GM12878 (cell line): ENCODE measurements around the gene TMEM238L. TPM values are rescaled to one million over a fixed set of nuclear protein-coding genes. Genes with fewer than 3 reads are reported as not detected.

Experiments used
- ATAC-seq: fragments of 200-7000 bp; cut with Tn5 transposase; 3 replicates; pipeline ENCODE4 v1.9.1; 2020; ENCODE audit warnings: mild to moderate bottlenecking, moderate library complexity
- BruUV-seq: library from RNA; stranded (reverse); fragments of 400-500 nt; replicated peaks from 2 replicates; lab custom pipeline; 2021; lab: Mats Ljungman, UMichigan
- CTCF ChIA-PET: fragments of 300-600 bp; sonication (Branson Sonifier 250); formaldehyde crosslinking; extraction: SDS; loops from one replicate; lab custom pipeline; 2021; ENCODE audit warnings: inconsistent platforms; lab: Yijun Ruan, JAX
- POLR2A ChIA-PET: fragments of 350-600 bp; formaldehyde crosslinking; extraction: SDS; loops from one replicate; lab custom pipeline; 2021; ENCODE audit warnings: inconsistent platforms; lab: Charles Lee
- RAD21 ChIA-PET: fragments of 300-600 bp; sonication (Branson Sonifier 250); formaldehyde crosslinking; loops from one replicate; lab custom pipeline; 2023; ENCODE audit warnings: antibody characterized with exemption; ENCODE audit not compliant: unreplicated experiment; lab: Charles Lee
- SMC1A ChIA-PET: fragments of 300-600 bp; sonication (Branson Sonifier 250); formaldehyde crosslinking; loops from one replicate; lab custom pipeline; 2023; ENCODE audit not compliant: unreplicated experiment, uncharacterized antibody; lab: Charles Lee
- DNase-seq: peaks from one replicate; pipeline ENCODE4 v3.0.0-alpha.2; 2011; ENCODE audit warnings: low read depth, low spot score
- FAIRE-seq: peaks from 3 replicates; lab custom pipeline; 2011; peaks lifted over from hg19 to GRCh38; lab: Jason Lieb, UNC
- H2AFZ ChIP-seq: 2 replicates; pipeline ENCODE4 v1.6.0; 2011; ENCODE audit warnings: low read depth, low read length, control low read depth; ENCODE audit not compliant: control insufficient read depth
- H3K27ac ChIP-seq: 2 replicates; pipeline ENCODE4 v1.5.1; 2011; ENCODE audit warnings: control low read depth; ENCODE audit not compliant: control insufficient read depth, insufficient read depth
- H3K27me3 ChIP-seq, 2 experiments: replicated peaks in 1 of 2; 2 replicates each; pipeline versions ENCODE4 v1.6.0 to v1.6.1; 2011; ENCODE audit warnings: low read length in 1 of 2; ENCODE audit not compliant: control insufficient read depth in 2 of 2, insufficient read depth in 2 of 2
- H3K36me3 ChIP-seq, 2 experiments: 2 replicates each; pipeline ENCODE4 v1.5.1; 2011; ENCODE audit warnings: low read length in 1 of 2; ENCODE audit not compliant: control insufficient read depth in 2 of 2, insufficient read depth in 2 of 2
- H3K4me1 ChIP-seq: 2 replicates; pipeline ENCODE4 v1.6.1; 2011; ENCODE audit warnings: mild to moderate bottlenecking, low read length, moderate library complexity, mixed read lengths; ENCODE audit not compliant: control insufficient read depth, insufficient read depth
- H3K4me2 ChIP-seq: 2 replicates; pipeline ENCODE4 v1.6.0; 2011; ENCODE audit warnings: control low read depth; ENCODE audit not compliant: control insufficient read depth, insufficient read depth
- H3K4me3 ChIP-seq: fragments of 200-600 bp; sonication (generic); 2 replicates; pipeline ENCODE4 v1.5.1; 2016
- H3K79me2 ChIP-seq: 2 replicates; pipeline ENCODE4 v1.6.0; 2011; ENCODE audit warnings: low read length; ENCODE audit not compliant: control insufficient read depth, insufficient read depth
- H3K9ac ChIP-seq: 2 replicates; pipeline ENCODE4 v1.8.0; 2011; ENCODE audit warnings: low read length, control low read depth, mixed read lengths; ENCODE audit not compliant: control insufficient read depth, insufficient read depth
- H3K9me3 ChIP-seq: replicated peaks from 3 replicates; pipeline ENCODE4 v1.5.1; 2011; ENCODE audit warnings: mild to moderate bottlenecking, low read length; ENCODE audit not compliant: control insufficient read depth, insufficient read depth
- H4K20me1 ChIP-seq: 2 replicates; pipeline ENCODE4 v1.6.0; 2011; ENCODE audit not compliant: control insufficient read depth, insufficient read depth
- KAT2A ChIP-seq: conservative IDR thresholded peaks from 2 replicates; pipeline ENCODE4 v1.6.1; 2011; ENCODE audit warnings: low read depth, low read length; ENCODE audit not compliant: control insufficient read depth
- MTA3 ChIP-seq: IDR thresholded peaks from 2 replicates; pipeline ENCODE4 v1.6.1; 2012; ENCODE audit warnings: low read length, inconsistent platforms, borderline replicate concordance
- WRNIP1 ChIP-seq: IDR thresholded peaks from 2 replicates; pipeline ENCODE4 v1.6.1; 2011; ENCODE audit warnings: low read depth, low read length, improper control_type of control experiment, borderline replicate concordance
- WGBS: methylation state at CpG from one replicate; pipeline ENCODE4 v1.1.6; 2016; ENCODE audit warnings: low lambda C conversion rate; ENCODE audit not compliant: insufficient replicate concordance, insufficient coverage; ENCODE audit errors: missing lambda C conversion rate; 5-methylcytosine and 5-hydroxymethylcytosine counted together
- in situ Hi-C: fragments of 300-500 bp; cut with MboI; formaldehyde crosslinking; loops from 9 replicates; pipeline ENCODE4 v1.14.3; 2018; ENCODE audit warnings: mixed read lengths
- intact Hi-C: fragments of 100-400 bp; cut with micrococcal nuclease; formaldehyde crosslinking; loops from one replicate; pipeline ENCODE4 v1.14.2; 2022; ENCODE audit not compliant: unreplicated experiment
- polyA plus RNA-seq, 11 experiments: library from polyadenylated mRNA; depleted of rRNA in 4 of 11; unstranded in 6 of 11; stranded (reverse) in 5 of 11; fragments of >200 nt; fragmentation: Nextera tagmentation in 4 of 11; fragmentation: Illumina TruSeq in 1 of 11; extraction: Ambion mirVana in 4 of 11; extraction: Trizol in 1 of 11; gene quantifications; 1 replicate in 1 of 11; 2 replicates in 10 of 11; pipeline versions ENCODE4 v1.2.1 to v1.2.3, GENCODE V29; 2011 to 2016; ENCODE audit warnings: inconsistent platforms in 2 of 11, missing spikeins in 2 of 11, low read depth in 1 of 11
- total RNA-seq, 4 experiments: library from RNA; depleted of rRNA in 3 of 4; stranded (reverse); fragments of >200 nt in 3 of 4; fragmentation: Illumina TruSeq in 1 of 4; extraction: Trizol in 1 of 4; gene quantifications; 2 replicates each; pipeline versions ENCODE4 v1.2.1 to v1.2.3, GENCODE V29; 2013 to 2021
- TF ChIP-seq, protein P1 (sequence below): fragments of 450-650 bp; IDR thresholded peaks from 2 replicates; pipeline ENCODE4 v1.6.1; 2016; ENCODE audit warnings: mild to moderate bottlenecking, moderate library complexity, borderline replicate concordance
- TF ChIP-seq, protein P2 (sequence below): fragments of 450-650 bp; IDR thresholded peaks from 2 replicates; pipeline ENCODE4 v1.6.1; 2017; ENCODE audit warnings: mild to moderate bottlenecking, low read depth, inconsistent platforms; ENCODE audit not compliant: poor library complexity, severe bottlenecking
- TF ChIP-seq, protein P3 (sequence below), 3 experiments: IDR thresholded peaks in 2 of 3; conservative IDR thresholded peaks in 1 of 3; 2 replicates each; pipeline ENCODE4 v1.5.1; 2011; ENCODE audit warnings: low read depth in 3 of 3, low read length in 3 of 3, mild to moderate bottlenecking in 3 of 3, control low read depth in 2 of 3, moderate library complexity in 2 of 3, inconsistent platforms in 1 of 3, mixed read lengths in 1 of 3; ENCODE audit not compliant: control insufficient read depth in 2 of 3, insufficient read depth in 1 of 3; ENCODE audit errors: extremely low read depth in 1 of 3

The TMEM238L gene
- total and polyA plus RNA-seq, 10 of the 15 experiments (the other 5 are each of a cell fraction or from before 2014, with no cell fraction given), result not detected

DNA sequence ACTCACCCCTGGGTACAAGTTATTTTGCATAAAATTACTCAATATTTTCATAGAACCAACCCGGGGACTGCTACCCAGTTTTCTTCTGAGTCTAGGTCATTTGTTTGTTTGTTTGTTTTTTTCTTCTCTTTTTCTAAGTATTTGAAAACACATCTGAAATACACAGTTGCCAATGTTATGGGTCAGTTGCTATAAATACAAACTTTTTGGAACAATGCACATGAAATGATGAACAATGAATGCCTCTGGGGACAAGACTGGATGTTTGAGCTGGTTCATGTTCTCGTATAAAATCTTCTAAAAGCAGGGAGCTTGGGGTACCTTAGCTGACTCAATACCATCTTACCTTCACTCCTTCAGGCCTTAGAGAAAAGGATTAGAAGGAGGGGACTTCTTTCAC is 30.5 kb downstream of the TMEM238L start (continued):
- TF ChIP-seq, protein P1, sequence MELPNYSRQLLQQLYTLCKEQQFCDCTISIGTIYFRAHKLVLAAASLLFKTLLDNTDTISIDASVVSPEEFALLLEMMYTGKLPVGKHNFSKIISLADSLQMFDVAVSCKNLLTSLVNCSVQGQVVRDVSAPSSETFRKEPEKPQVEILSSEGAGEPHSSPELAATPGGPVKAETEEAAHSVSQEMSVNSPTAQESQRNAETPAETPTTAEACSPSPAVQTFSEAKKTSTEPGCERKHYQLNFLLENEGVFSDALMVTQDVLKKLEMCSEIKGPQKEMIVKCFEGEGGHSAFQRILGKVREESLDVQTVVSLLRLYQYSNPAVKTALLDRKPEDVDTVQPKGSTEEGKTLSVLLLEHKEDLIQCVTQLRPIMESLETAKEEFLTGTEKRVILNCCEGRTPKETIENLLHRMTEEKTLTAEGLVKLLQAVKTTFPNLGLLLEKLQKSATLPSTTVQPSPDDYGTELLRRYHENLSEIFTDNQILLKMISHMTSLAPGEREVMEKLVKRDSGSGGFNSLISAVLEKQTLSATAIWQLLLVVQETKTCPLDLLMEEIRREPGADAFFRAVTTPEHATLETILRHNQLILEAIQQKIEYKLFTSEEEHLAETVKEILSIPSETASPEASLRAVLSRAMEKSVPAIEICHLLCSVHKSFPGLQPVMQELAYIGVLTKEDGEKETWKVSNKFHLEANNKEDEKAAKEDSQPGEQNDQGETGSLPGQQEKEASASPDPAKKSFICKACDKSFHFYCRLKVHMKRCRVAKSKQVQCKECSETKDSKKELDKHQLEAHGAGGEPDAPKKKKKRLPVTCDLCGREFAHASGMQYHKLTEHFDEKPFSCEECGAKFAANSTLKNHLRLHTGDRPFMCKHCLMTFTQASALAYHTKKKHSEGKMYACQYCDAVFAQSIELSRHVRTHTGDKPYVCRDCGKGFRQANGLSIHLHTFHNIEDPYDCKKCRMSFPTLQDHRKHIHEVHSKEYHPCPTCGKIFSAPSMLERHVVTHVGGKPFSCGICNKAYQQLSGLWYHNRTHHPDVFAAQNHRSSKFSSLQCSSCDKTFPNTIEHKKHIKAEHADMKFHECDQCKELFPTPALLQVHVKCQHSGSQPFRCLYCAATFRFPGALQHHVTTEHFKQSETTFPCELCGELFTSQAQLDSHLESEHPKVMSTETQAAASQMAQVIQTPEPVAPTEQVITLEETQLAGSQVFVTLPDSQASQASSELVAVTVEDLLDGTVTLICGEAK, result no peak
- TF ChIP-seq, protein P2, sequence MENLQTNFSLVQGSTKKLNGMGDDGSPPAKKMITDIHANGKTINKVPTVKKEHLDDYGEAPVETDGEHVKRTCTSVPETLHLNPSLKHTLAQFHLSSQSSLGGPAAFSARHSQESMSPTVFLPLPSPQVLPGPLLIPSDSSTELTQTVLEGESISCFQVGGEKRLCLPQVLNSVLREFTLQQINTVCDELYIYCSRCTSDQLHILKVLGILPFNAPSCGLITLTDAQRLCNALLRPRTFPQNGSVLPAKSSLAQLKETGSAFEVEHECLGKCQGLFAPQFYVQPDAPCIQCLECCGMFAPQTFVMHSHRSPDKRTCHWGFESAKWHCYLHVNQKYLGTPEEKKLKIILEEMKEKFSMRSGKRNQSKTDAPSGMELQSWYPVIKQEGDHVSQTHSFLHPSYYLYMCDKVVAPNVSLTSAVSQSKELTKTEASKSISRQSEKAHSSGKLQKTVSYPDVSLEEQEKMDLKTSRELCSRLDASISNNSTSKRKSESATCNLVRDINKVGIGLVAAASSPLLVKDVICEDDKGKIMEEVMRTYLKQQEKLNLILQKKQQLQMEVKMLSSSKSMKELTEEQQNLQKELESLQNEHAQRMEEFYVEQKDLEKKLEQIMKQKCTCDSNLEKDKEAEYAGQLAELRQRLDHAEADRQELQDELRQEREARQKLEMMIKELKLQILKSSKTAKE, result no peak

DNA sequence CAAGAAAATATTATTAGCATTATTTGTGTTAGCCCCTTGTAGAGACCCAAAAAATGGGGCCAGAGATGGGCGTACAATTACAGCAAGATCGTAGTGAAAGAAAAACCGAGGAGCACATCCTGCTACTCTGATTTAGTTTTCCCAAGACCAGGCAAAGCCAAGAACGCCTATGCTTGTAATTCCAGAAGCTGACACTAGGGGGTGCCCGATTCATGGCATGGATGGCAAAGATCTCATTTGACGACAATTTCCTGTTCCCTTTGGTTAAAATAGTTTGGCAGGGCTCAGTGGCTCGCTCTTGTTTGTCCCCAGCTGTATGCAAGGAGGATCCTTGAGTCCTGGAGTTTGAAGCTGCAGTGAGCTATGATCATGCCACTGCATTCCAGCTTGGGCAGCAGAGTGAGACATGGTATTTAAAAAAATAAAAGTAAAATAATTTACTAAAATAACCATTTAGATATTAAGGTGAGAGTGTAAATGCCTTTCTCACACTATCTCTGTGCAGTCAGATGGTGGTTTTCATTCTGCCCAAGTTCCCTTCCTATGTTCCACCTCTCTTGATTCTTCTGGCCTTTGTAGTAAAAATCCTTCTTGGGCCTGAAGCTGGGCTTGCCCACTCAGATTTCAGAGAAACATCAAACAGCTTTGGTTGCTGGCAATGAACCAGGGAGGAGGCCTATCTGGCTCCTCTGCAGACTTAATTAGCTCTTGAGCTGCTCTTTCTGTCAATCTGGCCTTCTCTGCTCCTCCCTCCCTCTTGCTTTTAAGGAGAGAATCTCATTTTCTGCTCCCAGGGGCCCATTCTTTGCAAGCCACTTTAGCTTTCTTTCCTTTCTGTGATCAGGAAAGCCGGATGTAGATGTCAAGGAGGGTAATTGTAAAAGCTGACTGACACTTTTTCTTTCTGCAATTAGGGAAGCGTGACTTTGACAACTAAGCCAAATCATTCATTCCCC is 31.2 kb downstream of the TMEM238L start:
- ChIA-PET CTCF (interaction anchor here (0.5 to 1.7 kb wide), 6 partner anchors 10 to 163 kb away, joined by 3 to 11 read pairs (median 3); no protein-coding TSS in a partner anchor), POLR2A (no interaction called here), SMC1A (no interaction called here), RAD21 (interaction anchor here (1.6 kb wide), 1 partner anchor 71 kb away, joined by 3 read pairs; no protein-coding TSS in a partner anchor)
- FAIRE-seq, result no peak
- no peak for ATAC-seq
- H3K9me3 ChIP-seq, result peaks cover 4% of the 10 kb centered on the region; the same call in 2 of the 3 replicates
- TF ChIP-seq MTA3, result no peak
- TF ChIP-seq WRNIP1, result no peak
- TF ChIP-seq, protein P3, sequence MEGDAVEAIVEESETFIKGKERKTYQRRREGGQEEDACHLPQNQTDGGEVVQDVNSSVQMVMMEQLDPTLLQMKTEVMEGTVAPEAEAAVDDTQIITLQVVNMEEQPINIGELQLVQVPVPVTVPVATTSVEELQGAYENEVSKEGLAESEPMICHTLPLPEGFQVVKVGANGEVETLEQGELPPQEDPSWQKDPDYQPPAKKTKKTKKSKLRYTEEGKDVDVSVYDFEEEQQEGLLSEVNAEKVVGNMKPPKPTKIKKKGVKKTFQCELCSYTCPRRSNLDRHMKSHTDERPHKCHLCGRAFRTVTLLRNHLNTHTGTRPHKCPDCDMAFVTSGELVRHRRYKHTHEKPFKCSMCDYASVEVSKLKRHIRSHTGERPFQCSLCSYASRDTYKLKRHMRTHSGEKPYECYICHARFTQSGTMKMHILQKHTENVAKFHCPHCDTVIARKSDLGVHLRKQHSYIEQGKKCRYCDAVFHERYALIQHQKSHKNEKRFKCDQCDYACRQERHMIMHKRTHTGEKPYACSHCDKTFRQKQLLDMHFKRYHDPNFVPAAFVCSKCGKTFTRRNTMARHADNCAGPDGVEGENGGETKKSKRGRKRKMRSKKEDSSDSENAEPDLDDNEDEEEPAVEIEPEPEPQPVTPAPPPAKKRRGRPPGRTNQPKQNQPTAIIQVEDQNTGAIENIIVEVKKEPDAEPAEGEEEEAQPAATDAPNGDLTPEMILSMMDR (IDR thresholded peaks at IDR 0.05 in 2 of 3, conservative IDR thresholded peaks at IDR 0.05 in 1 of 3; ENCODE audit: control insufficient read depth in 2 of 3, extremely low read depth in 1 of 3, insufficient read depth in 1 of 3, low read depth in 3 of 3, low read length in 3 of 3), result peak; percentile 20 to 81 (median 77); a peak in 5 of 6 replicates
- no peak for TF ChIP-seq KAT2A
- no peaks in the 10 kb centered on the region for H3K36me3 ChIP-seq
- no peak overlapping the region for H3K9ac ChIP-seq
- in situ Hi-C loops, result no loop called here
- H3K4me1 ChIP-seq, result no peaks in the 10 kb centered on the region
- H4K20me1 ChIP-seq, result no peaks in the 10 kb centered on the region
- no peak overlapping the region for H2AFZ ChIP-seq
- H3K79me2 ChIP-seq, result no peaks in the 10 kb centered on the region
- H3K4me3 ChIP-seq, result no peak overlapping the region
- intact Hi-C loops, result no loop called here
- H3K27ac ChIP-seq, result no peak overlapping the region
- no peak overlapping the region for H3K4me2 ChIP-seq
- no TSS peak for BruUV-seq
- no peak for DNase-seq
- H3K27me3 ChIP-seq, result no peaks in the 10 kb centered on the region
- 5% methylated on average over 9 of the region's 9 CpGs for WGBS
